Measurements from ENCODE around the gene ENTPD6. TPM values are rescaled to one million over a fixed set of nuclear protein-coding genes. Genes with fewer than 3 reads are reported as not detected.

The ENTPD6 gene
- total and polyA plus RNA-seq, 2 donors (not counting 1 experiment from before 2014, with no cell fraction given) = 64.4 to 79.8 TPM

DNA sequence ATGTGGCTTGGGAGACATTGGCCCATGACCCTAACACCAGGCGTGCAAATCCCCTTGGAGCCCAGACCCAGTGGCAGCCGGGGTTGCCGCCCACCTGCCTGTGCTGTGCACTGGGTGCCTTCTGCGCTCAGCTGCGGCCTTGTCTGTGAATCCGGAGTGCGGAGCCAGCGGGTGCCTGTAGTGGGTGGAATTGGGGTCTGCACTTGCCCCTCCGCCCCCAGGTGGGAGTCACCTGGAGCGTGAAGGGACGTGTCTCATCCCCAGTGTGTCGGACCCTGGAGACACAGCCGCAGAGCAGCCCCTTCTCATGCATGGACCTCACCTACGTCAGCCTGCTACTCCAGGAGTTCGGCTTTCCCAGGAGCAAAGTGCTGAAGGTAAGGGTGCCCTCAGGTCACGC, 29.4 kb downstream of the ENTPD6 start:
- H3K9me3 ChIP-seq (ENCODE audit: control extremely low read depth in 1 of 3, control insufficient read depth in 2 of 3, insufficient read depth in 1 of 3, low read length in 2 of 3) = no peaks in the 10 kb centered on the region
- WGBS (ENCODE audit: insufficient coverage) = over 99% methylated on average over 15 of the region's 16 CpGs
- intact Hi-C loops (cut with micrococcal nuclease) = no loop called here
- H2AFZ ChIP-seq (ENCODE audit: insufficient read depth, low read depth, low read length, poor library complexity, severe bottlenecking) = no peak overlapping the region
- Mint-ChIP-seq H3K27ac (no peak overlapping the region), H3K4me3 (no peak overlapping the region), H3K4me1 (peaks cover 4% of the 10 kb centered on the region), H3K9me3 (ENCODE audit: insufficient read depth) (no peaks in the 10 kb centered on the region), H3K27me3 (no peaks in the 10 kb centered on the region)
- H3K4me3 ChIP-seq (ENCODE audit: control extremely low read depth in 1 of 5, extremely low read depth in 1 of 5, insufficient read depth in 1 of 5, low read depth in 2 of 5, low read length in 4 of 5) = no peak overlapping the region
- ATAC-seq (ENCODE audit: low read depth) = no peak
- H3K36me3 ChIP-seq (replicated peaks in 1 of 2; ENCODE audit: control extremely low read depth in 1 of 2, control insufficient read depth in 1 of 2, extremely low read depth in 1 of 2, insufficient read depth in 2 of 2, low read length in 1 of 2) = no peaks in the 10 kb centered on the region
- ChIA-PET CTCF (no interaction called here), POLR2A (no interaction called here)
- TF ChIP-seq, protein P1, sequence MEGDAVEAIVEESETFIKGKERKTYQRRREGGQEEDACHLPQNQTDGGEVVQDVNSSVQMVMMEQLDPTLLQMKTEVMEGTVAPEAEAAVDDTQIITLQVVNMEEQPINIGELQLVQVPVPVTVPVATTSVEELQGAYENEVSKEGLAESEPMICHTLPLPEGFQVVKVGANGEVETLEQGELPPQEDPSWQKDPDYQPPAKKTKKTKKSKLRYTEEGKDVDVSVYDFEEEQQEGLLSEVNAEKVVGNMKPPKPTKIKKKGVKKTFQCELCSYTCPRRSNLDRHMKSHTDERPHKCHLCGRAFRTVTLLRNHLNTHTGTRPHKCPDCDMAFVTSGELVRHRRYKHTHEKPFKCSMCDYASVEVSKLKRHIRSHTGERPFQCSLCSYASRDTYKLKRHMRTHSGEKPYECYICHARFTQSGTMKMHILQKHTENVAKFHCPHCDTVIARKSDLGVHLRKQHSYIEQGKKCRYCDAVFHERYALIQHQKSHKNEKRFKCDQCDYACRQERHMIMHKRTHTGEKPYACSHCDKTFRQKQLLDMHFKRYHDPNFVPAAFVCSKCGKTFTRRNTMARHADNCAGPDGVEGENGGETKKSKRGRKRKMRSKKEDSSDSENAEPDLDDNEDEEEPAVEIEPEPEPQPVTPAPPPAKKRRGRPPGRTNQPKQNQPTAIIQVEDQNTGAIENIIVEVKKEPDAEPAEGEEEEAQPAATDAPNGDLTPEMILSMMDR (IDR thresholded peaks at IDR 0.05) = no peak
- TF ChIP-seq EZH2 (IDR thresholded peaks at IDR 0.05; ENCODE audit: borderline replicate concordance, insufficient read depth, low read depth, low read length, poor library complexity, severe bottlenecking) = no peak
- H4K20me1 ChIP-seq (ENCODE audit: control insufficient read depth, insufficient read depth, low read length, poor library complexity, severe bottlenecking) = no peaks in the 10 kb centered on the region
- H3K4me1 ChIP-seq (ENCODE audit: control insufficient read depth in 2 of 2, insufficient read depth in 2 of 2, low read length in 2 of 2) = peaks cover 0 to 1% of the 10 kb centered on the region in 2 donors
- H3K79me2 ChIP-seq (ENCODE audit: control insufficient read depth, insufficient read depth, low read length) = no peaks in the 10 kb centered on the region
- no peak overlapping the region for H3K4me2 ChIP-seq (replicated peaks; ENCODE audit: low read depth, low read length, poor library complexity, severe bottlenecking)
- H3K27me3 ChIP-seq (replicated peaks in 1 of 4; ENCODE audit: control extremely low read depth in 1 of 4, control insufficient read depth in 3 of 4, insufficient read depth in 4 of 4, low read length in 3 of 4) = no peaks in the 10 kb centered on the region
- H3K27ac ChIP-seq (ENCODE audit: low read length in 2 of 2) = no peak overlapping the region
- H3K9ac ChIP-seq (ENCODE audit: low read length) = no peak overlapping the region
- no peak for DNase-seq

- no peaks in the 10 kb centered on the region for H4K20me1 ChIP-seq (ENCODE audit: control insufficient read depth, insufficient read depth, low read length, poor library complexity, severe bottlenecking)
- Mint-ChIP-seq H3K4me1 (peaks cover 10% of the 10 kb centered on the region), H3K27ac (no peak overlapping the region), H3K27me3 (no peaks in the 10 kb centered on the region), H3K4me3 (no peak overlapping the region), H3K9me3 (ENCODE audit: insufficient read depth) (no peaks in the 10 kb centered on the region)
- H3K4me1 ChIP-seq (ENCODE audit: control insufficient read depth in 2 of 2, insufficient read depth in 2 of 2, low read length in 2 of 2) = peaks cover 4 to 7% of the 10 kb centered on the region in 2 donors
- no peak overlapping the region for H2AFZ ChIP-seq (ENCODE audit: insufficient read depth, low read depth, low read length, poor library complexity, severe bottlenecking)
- no peak for TF ChIP-seq EZH2 (IDR thresholded peaks at IDR 0.05; ENCODE audit: borderline replicate concordance, insufficient read depth, low read depth, low read length, poor library complexity, severe bottlenecking)
- TF ChIP-seq, protein P1 (IDR thresholded peaks at IDR 0.05) = no peak
- H3K9me3 ChIP-seq (ENCODE audit: control extremely low read depth in 1 of 3, control insufficient read depth in 2 of 3, insufficient read depth in 1 of 3, low read length in 2 of 3) = no peaks in the 10 kb centered on the region
- ChIA-PET CTCF (no interaction called here), POLR2A (no interaction called here)
- WGBS (ENCODE audit: insufficient coverage) = 97% methylated on average over 16 of the region's 16 CpGs
- H3K79me2 ChIP-seq (ENCODE audit: control insufficient read depth, insufficient read depth, low read length) = no peaks in the 10 kb centered on the region
- intact Hi-C loops (cut with micrococcal nuclease) = no loop called here
- no peak overlapping the region for H3K4me2 ChIP-seq (replicated peaks; ENCODE audit: low read depth, low read length, poor library complexity, severe bottlenecking)
- H3K9ac ChIP-seq (ENCODE audit: low read length) = no peak overlapping the region
- H3K27ac ChIP-seq (ENCODE audit: low read length in 2 of 2) = no peak overlapping the region
- H3K27me3 ChIP-seq (replicated peaks in 1 of 4; ENCODE audit: control extremely low read depth in 1 of 4, control insufficient read depth in 3 of 4, insufficient read depth in 4 of 4, low read length in 3 of 4) = no peaks in the 10 kb centered on the region
- no peak overlapping the region for H3K4me3 ChIP-seq (ENCODE audit: control extremely low read depth in 1 of 5, extremely low read depth in 1 of 5, insufficient read depth in 1 of 5, low read depth in 2 of 5, low read length in 4 of 5)
- H3K36me3 ChIP-seq (replicated peaks in 1 of 2; ENCODE audit: control extremely low read depth in 1 of 2, control insufficient read depth in 1 of 2, extremely low read depth in 1 of 2, insufficient read depth in 2 of 2, low read length in 1 of 2) = no peaks in the 10 kb centered on the region
- DNase-seq (no peak), ATAC-seq (ENCODE audit: low read depth) (no peak)
These were observed 30.3 kb downstream of the ENTPD6 start for GRCh38 chr20:25225642-25226432.

Data from B cell (primary cell).